ENCODE data around the gene FGD4.

DNA sequence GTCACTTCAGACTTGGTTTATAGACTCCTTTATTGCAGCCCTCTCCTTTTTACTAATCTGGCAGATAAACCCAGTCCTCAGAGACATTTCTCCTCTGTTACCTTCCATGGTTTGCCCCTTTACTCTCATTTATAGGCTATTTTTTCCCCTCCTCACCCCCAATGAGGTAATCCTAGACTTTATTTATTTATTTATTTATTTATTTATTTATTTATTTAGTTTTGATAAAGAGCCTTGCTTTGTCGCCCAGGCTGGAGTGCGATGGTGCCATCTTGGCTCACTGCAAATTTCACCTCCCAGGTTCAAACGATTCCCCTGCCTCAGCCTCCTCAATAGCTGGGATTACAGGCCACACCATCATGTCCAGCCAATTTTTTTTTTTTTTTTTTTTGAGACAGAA lies 8.4 kb downstream of the FGD4 start:
- TF ChIP-seq, protein P1, sequence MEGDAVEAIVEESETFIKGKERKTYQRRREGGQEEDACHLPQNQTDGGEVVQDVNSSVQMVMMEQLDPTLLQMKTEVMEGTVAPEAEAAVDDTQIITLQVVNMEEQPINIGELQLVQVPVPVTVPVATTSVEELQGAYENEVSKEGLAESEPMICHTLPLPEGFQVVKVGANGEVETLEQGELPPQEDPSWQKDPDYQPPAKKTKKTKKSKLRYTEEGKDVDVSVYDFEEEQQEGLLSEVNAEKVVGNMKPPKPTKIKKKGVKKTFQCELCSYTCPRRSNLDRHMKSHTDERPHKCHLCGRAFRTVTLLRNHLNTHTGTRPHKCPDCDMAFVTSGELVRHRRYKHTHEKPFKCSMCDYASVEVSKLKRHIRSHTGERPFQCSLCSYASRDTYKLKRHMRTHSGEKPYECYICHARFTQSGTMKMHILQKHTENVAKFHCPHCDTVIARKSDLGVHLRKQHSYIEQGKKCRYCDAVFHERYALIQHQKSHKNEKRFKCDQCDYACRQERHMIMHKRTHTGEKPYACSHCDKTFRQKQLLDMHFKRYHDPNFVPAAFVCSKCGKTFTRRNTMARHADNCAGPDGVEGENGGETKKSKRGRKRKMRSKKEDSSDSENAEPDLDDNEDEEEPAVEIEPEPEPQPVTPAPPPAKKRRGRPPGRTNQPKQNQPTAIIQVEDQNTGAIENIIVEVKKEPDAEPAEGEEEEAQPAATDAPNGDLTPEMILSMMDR (IDR thresholded peaks at IDR 0.05): no peak
- TF ChIP-seq POLR2AphosphoS5 (IDR thresholded peaks at IDR 0.05): no peak
- TF ChIP-seq POLR2A (IDR thresholded peaks at IDR 0.05): no peak
